ACHN (cell line): ENCODE measurements around the gene EPC1.

Source experiments
- DNase-seq: peaks from one replicate; pipeline ENCODE4 v3.0.0-alpha.2; 2015
- in situ Hi-C: cut with HindIII; loops from 2 replicates; pipeline ENCODE4 v1.10.0; 2017; ENCODE audit warnings: low sequenced_read_pairs, low pct_ligation_motif_present, low pct_unique_long_range_greater_than_20kb

EPC1 gene

GRCh38 chr10:32308027-32308603 is 38.8 kb downstream of the EPC1 start:
- in situ Hi-C loops, result no loop called here
- no peak for DNase-seq

GRCh38 chr10:32307609-32308008 is 39.3 kb downstream of the EPC1 start:
- DNase-seq, result no peak
- in situ Hi-C loops, result no loop called here

GRCh38 chr10:32299354-32299980 is 47.5 kb downstream of the EPC1 start:
- in situ Hi-C loops, result no loop called here
- no peak for DNase-seq

- in situ Hi-C loops, result no loop called here
- no peak for DNase-seq
These were observed 48.7 kb downstream of the EPC1 start for GRCh38 chr10:32298075-32298812.

- in situ Hi-C loops, result no loop called here
- DNase-seq, result no peak
These were observed 51.9 kb downstream of the EPC1 start for GRCh38 chr10:32295027-32295426.

GRCh38 chr10:32293581-32293980 is 53.4 kb downstream of the EPC1 start:
- DNase-seq, result no peak

GRCh38 chr10:32279795-32280194 is 67.2 kb downstream of the EPC1 start:
- in situ Hi-C loops, result no loop called here
- no peak for DNase-seq

More at GRCh38 chr10:32293581-32293980, 53.4 kb downstream of the EPC1 start:
- in situ Hi-C loops, result no loop called here

- in situ Hi-C loops, result no loop called here
- no peak for DNase-seq
These were observed 73.6 kb downstream of the EPC1 start for GRCh38 chr10:32273336-32273735.

- in situ Hi-C loops, result no loop called here
- DNase-seq, result no peak
These were observed 75.3 kb downstream of the EPC1 start for GRCh38 chr10:32271617-32272016.

- DNase-seq, result no peak
These were observed 77.4 kb downstream of the EPC1 start for GRCh38 chr10:32269343-32270100.

GRCh38 chr10:32268788-32269187 is 78.2 kb downstream of the EPC1 start:
- in situ Hi-C loops, result no loop called here
- DNase-seq, result no peak

More at GRCh38 chr10:32269343-32270100, 77.4 kb downstream of the EPC1 start:
- in situ Hi-C loops, result no loop called here

GRCh38 chr10:32266979-32267378 is 80.0 kb downstream of the EPC1 start:
- in situ Hi-C loops, result no loop called here

GRCh38 chr10:32266566-32266965 is 80.4 kb downstream of the EPC1 start:
- DNase-seq, result no peak
- in situ Hi-C loops, result no loop called here

More at GRCh38 chr10:32266979-32267378, 80.0 kb downstream of the EPC1 start:
- no peak for DNase-seq

GRCh38 chr10:32265756-32266155 is 81.2 kb downstream of the EPC1 start:
- no peak for DNase-seq
- in situ Hi-C loops, result no loop called here

- no peak for DNase-seq
- in situ Hi-C loops, result no loop called here
These were observed 83.7 kb downstream of the EPC1 start for GRCh38 chr10:32263300-32263699.

- in situ Hi-C loops, result no loop called here
- DNase-seq, result no peak
These were observed 87.4 kb downstream of the EPC1 start for GRCh38 chr10:32259551-32259950.

GRCh38 chr10:32256613-32257437 is 90.1 kb downstream of the EPC1 start:
- in situ Hi-C loops, result no loop called here
- peak; percentile 20 for DNase-seq

- DNase-seq, result no peak
- in situ Hi-C loops, result no loop called here
These were observed 93.1 kb downstream of the EPC1 start for GRCh38 chr10:32253821-32254220.
